ENCODE data around the gene ARHGEF28.

ARHGEF28 gene

GRCh38 chr5:73774924-73775323 lies 148.9 kb downstream of the ARHGEF28 start:
- no peak overlapping the region for H3K4me3 ChIP-seq (ENCODE audit: low read depth, low read length)

GRCh38 chr5:73776405-73776804 lies 150.4 kb downstream of the ARHGEF28 start:
- H3K4me3 ChIP-seq (ENCODE audit: low read depth, low read length), result no peak overlapping the region

- no peak overlapping the region for H3K4me3 ChIP-seq (ENCODE audit: low read depth, low read length)
These were observed 151.2 kb downstream of the ARHGEF28 start for GRCh38 chr5:73777192-73777591.

- no peak overlapping the region for H3K4me3 ChIP-seq (ENCODE audit: low read depth, low read length)
These were observed 154.5 kb downstream of the ARHGEF28 start for GRCh38 chr5:73780302-73781080.

- no peak overlapping the region for H3K4me3 ChIP-seq (ENCODE audit: low read depth, low read length)
These were observed 155.2 kb downstream of the ARHGEF28 start for GRCh38 chr5:73781107-73781768.

- H3K4me3 ChIP-seq (ENCODE audit: low read depth, low read length), result no peak overlapping the region
These were observed 157.8 kb downstream of the ARHGEF28 start for GRCh38 chr5:73783828-73784227.

- no peak overlapping the region for H3K4me3 ChIP-seq (ENCODE audit: low read depth, low read length)
These were observed 160.2 kb downstream of the ARHGEF28 start for GRCh38 chr5:73786043-73786831.

GRCh38 chr5:73789851-73790281 lies 163.9 kb downstream of the ARHGEF28 start:
- H3K4me3 ChIP-seq (ENCODE audit: low read depth, low read length), result no peak overlapping the region

GRCh38 chr5:73791389-73791788 lies 165.4 kb downstream of the ARHGEF28 start:
- H3K4me3 ChIP-seq (ENCODE audit: low read depth, low read length), result no peak overlapping the region

- H3K4me3 ChIP-seq (ENCODE audit: low read depth, low read length), result no peak overlapping the region
These were observed 166.8 kb downstream of the ARHGEF28 start for GRCh38 chr5:73792687-73793320.

GRCh38 chr5:73793911-73794310 lies 167.9 kb downstream of the ARHGEF28 start:
- H3K4me3 ChIP-seq (ENCODE audit: low read depth, low read length), result no peak overlapping the region

GRCh38 chr5:73796164-73797131 lies 170.5 kb downstream of the ARHGEF28 start:
- no peak overlapping the region for H3K4me3 ChIP-seq (ENCODE audit: low read depth, low read length)

GRCh38 chr5:73797132-73797510 lies 171.1 kb downstream of the ARHGEF28 start:
- no peak overlapping the region for H3K4me3 ChIP-seq (ENCODE audit: low read depth, low read length)

GRCh38 chr5:73799401-73799972 lies 173.5 kb downstream of the ARHGEF28 start:
- H3K4me3 ChIP-seq (ENCODE audit: low read depth, low read length), result no peak overlapping the region

- H3K4me3 ChIP-seq (ENCODE audit: low read depth, low read length), result no peak overlapping the region
These were observed 175.7 kb downstream of the ARHGEF28 start for GRCh38 chr5:73801686-73802085.

GRCh38 chr5:73805449-73805848 lies 179.5 kb downstream of the ARHGEF28 start:
- no peak overlapping the region for H3K4me3 ChIP-seq (ENCODE audit: low read depth, low read length)

GRCh38 chr5:73808911-73809310 lies 182.9 kb downstream of the ARHGEF28 start:
- H3K4me3 ChIP-seq (ENCODE audit: low read depth, low read length), result no peak overlapping the region

GRCh38 chr5:73810429-73810828 lies 184.4 kb downstream of the ARHGEF28 start:
- no peak overlapping the region for H3K4me3 ChIP-seq (ENCODE audit: low read depth, low read length)

GRCh38 chr5:73812457-73812856 lies 186.5 kb downstream of the ARHGEF28 start:
- no peak overlapping the region for H3K4me3 ChIP-seq (ENCODE audit: low read depth, low read length)

Data from iPS-11a (cell line).